ENCODE data around the gene PI4KB.

Gene PI4KB

DNA sequence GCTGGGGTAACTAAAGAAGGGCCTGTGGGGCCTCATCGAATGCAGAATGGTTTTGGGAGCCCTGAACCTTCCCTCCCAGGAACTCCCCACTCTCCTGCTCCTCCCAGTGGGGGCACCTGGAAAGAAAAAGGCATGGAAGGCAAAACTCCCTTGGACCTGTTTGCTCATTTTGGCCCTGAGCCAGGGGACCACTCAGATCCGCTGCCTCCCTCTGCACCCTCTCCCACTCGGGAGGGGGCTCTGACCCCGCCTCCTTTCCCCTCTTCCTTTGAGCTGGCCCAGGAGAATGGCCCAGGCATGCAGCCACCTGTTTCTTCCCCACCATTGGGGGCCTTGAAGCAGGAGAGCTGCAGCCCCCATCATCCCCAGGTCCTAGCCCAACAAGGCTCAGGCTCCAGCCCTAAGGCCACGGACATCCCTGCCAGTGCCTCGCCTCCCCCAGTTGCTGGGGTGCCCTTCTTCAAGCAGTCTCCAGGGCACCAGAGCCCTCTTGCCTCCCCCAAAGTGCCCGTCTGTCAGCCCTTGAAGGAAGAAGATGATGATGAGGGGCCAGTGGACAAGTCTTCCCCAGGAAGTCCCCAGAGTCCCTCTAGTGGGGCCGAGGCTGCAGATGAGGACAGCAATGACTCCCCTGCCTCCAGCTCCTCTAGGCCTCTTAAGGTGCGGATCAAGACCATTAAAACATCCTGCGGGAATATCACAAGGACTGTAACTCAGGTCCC is 40.4 kb downstream of the PI4KB start:
- H2BK5ac ChIP-seq (ENCODE audit: low read depth, low read length, poor library complexity), result no peak overlapping the region
- no peak overlapping the region for H2BK12ac ChIP-seq (ENCODE audit: low read length)
- peaks cover 12% of the 10 kb centered on the region for H3K79me2 ChIP-seq (ENCODE audit: control insufficient read depth, insufficient read depth, low read length, poor library complexity)
- H3K4me1 ChIP-seq (ENCODE audit: control insufficient read depth in 1 of 2, insufficient read depth in 2 of 2, low read length in 2 of 2), result peaks cover 3 to 12% of the 10 kb centered on the region in 2 experiments
- H3K4ac ChIP-seq (ENCODE audit: low read depth, low read length), result no peak overlapping the region
- H3K23ac ChIP-seq (ENCODE audit: low read length), result no peak overlapping the region
- WGBS (ENCODE audit: extremely low coverage, insufficient coverage, insufficient read length), result no CpG with 5 or more reads among the region's 10 CpGs
- H3K18ac ChIP-seq (ENCODE audit: low read length), result no peak overlapping the region
- no peak for DNase-seq
- H2AK5ac ChIP-seq (ENCODE audit: low read length), result no peak overlapping the region
- no peak overlapping the region for H4K12ac ChIP-seq (ENCODE audit: low read depth, low read length)
- no peak overlapping the region for H2AFZ ChIP-seq (ENCODE audit: insufficient read depth, low read length, poor library complexity)
- no peak overlapping the region for H4K8ac ChIP-seq (ENCODE audit: low read depth, low read length)
- H3K27ac ChIP-seq (ENCODE audit: low read depth, low read length), result no peak overlapping the region
- no peak overlapping the region for H4K91ac ChIP-seq (ENCODE audit: low read depth, low read length)
- no peak overlapping the region for H3K4me2 ChIP-seq (ENCODE audit: low read length)
- H3K27me3 ChIP-seq (ENCODE audit: insufficient read depth, low read length), result no peaks in the 10 kb centered on the region
- H3K9ac ChIP-seq (ENCODE audit: low read length), result no peak overlapping the region
- H3K79me1 ChIP-seq (ENCODE audit: low read length), result peaks cover 10% of the 10 kb centered on the region
- no peak overlapping the region for H3K14ac ChIP-seq (ENCODE audit: low read length)
- no peak overlapping the region for H3K4me3 ChIP-seq (ENCODE audit: low read depth, low read length)
- no peak overlapping the region for H2BK120ac ChIP-seq (ENCODE audit: insufficient read depth, low read length, poor library complexity)
- no peaks in the 10 kb centered on the region for H3K9me3 ChIP-seq (ENCODE audit: insufficient read depth, low read depth, low read length)
- H3K36me3 ChIP-seq (ENCODE audit: control insufficient read depth in 1 of 2, insufficient read depth in 2 of 2, low read length in 2 of 2), result peaks cover 56 to 60% of the 10 kb centered on the region in 2 experiments

DNA sequence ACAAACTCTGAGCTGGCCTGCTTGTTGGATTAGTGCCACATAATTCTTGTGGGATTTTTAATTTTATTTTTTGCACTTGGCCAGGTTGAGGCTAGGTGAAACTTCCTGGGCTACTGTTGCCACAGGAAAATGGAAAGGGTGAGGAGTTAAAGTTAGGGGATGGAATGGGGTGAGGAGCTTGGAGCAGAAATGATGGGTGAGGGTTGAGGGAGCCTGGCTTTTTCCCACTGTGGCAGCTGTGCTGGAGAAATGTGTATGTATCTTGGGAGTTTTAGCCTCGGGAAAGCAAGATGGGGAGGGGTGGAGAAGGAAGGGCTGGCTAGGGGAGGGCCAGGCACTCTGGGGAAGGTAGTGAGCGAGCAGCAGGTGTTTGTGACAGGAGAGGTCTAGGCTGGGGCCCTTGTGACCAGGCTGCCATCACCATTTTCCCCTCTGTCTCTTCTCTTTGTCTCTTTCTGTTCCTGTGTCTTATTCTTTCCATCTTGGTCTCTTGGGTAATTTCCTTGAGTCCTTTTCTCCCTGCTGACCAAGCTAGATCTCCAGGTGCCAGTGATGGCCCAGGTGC is 43.1 kb downstream of the PI4KB start:
- H2BK5ac ChIP-seq (ENCODE audit: low read depth, low read length, poor library complexity), result no peak overlapping the region
- H3K9ac ChIP-seq (ENCODE audit: low read length), result peak overlapping the region; percentile 2
- no peak overlapping the region for H4K91ac ChIP-seq (ENCODE audit: low read depth, low read length)
- no peak overlapping the region for H3K14ac ChIP-seq (ENCODE audit: low read length)
- H3K9me3 ChIP-seq (ENCODE audit: insufficient read depth, low read depth, low read length), result no peaks in the 10 kb centered on the region
- peaks cover 15% of the 10 kb centered on the region for H3K79me2 ChIP-seq (ENCODE audit: control insufficient read depth, insufficient read depth, low read length, poor library complexity)
- H3K4me2 ChIP-seq (ENCODE audit: low read length), result peak overlapping the region; percentile 72
- DNase-seq, result no peak
- H3K4me3 ChIP-seq (ENCODE audit: low read depth, low read length), result no peak overlapping the region
- no peak overlapping the region for H3K4ac ChIP-seq (ENCODE audit: low read depth, low read length)
- H3K36me3 ChIP-seq (ENCODE audit: control insufficient read depth in 1 of 2, insufficient read depth in 2 of 2, low read length in 2 of 2), result peaks cover 33 to 37% of the 10 kb centered on the region in 2 experiments
- H2AK5ac ChIP-seq (ENCODE audit: low read length), result no peak overlapping the region
- H3K23ac ChIP-seq (ENCODE audit: low read length), result no peak overlapping the region
- no peak overlapping the region for H3K18ac ChIP-seq (ENCODE audit: low read length)
- H4K8ac ChIP-seq (ENCODE audit: low read depth, low read length), result no peak overlapping the region
- H2AFZ ChIP-seq (ENCODE audit: insufficient read depth, low read length, poor library complexity), result no peak overlapping the region
- H3K79me1 ChIP-seq (ENCODE audit: low read length), result peaks cover 15% of the 10 kb centered on the region
- H3K27ac ChIP-seq (ENCODE audit: low read depth, low read length), result no peak overlapping the region
- H2BK12ac ChIP-seq (ENCODE audit: low read length), result no peak overlapping the region
- no CpG with 5 or more reads among the region's 2 CpGs for WGBS (ENCODE audit: extremely low coverage, insufficient coverage, insufficient read length)
- no peaks in the 10 kb centered on the region for H3K27me3 ChIP-seq (ENCODE audit: insufficient read depth, low read length)
- H2BK120ac ChIP-seq (ENCODE audit: insufficient read depth, low read length, poor library complexity), result no peak overlapping the region
- peaks cover 5 to 13% of the 10 kb centered on the region in 2 experiments for H3K4me1 ChIP-seq (ENCODE audit: control insufficient read depth in 1 of 2, insufficient read depth in 2 of 2, low read length in 2 of 2)
- no peak overlapping the region for H4K12ac ChIP-seq (ENCODE audit: low read depth, low read length)

DNA sequence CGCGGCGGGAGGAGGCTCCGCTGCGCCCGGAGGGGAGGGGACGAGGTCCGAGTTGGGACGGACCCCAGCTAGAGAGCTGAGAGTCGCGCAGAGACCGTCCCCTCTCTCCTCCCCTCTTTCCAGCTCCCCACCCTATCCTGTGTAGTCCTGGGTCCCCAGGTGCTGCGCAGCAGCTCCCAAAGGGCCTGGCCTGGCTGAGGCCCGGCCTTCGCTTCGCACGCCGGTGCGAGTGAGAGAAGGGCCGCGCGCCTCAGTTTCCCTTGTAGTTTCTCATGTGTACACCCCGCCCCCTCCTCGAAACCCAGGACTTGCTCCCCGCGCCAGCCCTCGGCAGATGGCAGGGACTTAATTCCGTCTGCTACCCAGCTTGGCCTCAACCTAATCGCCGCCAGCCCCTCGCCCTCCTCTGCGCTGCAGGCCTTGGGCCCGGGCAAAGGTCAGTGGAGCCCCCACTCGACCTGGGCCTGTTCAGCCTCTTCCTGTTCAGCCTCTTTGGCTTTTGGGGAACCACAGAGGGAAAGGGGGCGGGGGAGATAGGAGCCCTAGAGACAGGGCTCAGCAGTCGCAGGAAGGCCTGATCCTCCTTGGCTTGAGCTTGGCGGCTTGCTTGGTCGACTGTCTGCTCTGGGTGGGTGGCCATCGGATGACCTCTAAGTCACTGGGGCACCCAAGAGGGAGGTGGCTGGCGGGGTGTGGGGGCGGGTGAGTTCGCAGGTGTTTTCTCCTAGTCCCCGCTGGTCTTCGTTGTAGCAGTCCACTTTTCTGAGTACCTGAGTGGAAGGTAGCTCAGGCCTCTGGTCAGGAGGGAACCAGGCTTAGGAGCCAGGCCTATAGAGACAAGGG is 44.1 kb downstream of the PI4KB start:
- peak overlapping the region; percentile 72 for H3K4me2 ChIP-seq (ENCODE audit: low read length)
- peak overlapping the region; percentile 62 for H3K18ac ChIP-seq (ENCODE audit: low read length)
- no peak overlapping the region for H3K23ac ChIP-seq (ENCODE audit: low read length)
- H3K14ac ChIP-seq (ENCODE audit: low read length), result peak overlapping the region; percentile 90
- peaks cover 5 to 13% of the 10 kb centered on the region in 2 experiments for H3K4me1 ChIP-seq (ENCODE audit: control insufficient read depth in 1 of 2, insufficient read depth in 2 of 2, low read length in 2 of 2)
- WGBS (ENCODE audit: extremely low coverage, insufficient coverage, insufficient read length), result no CpG with 5 or more reads among the region's 44 CpGs
- H3K79me2 ChIP-seq (ENCODE audit: control insufficient read depth, insufficient read depth, low read length, poor library complexity), result peaks cover 15% of the 10 kb centered on the region
- peak overlapping the region; percentile 85 for H3K4me3 ChIP-seq (ENCODE audit: low read depth, low read length)
- peak overlapping the region; percentile 91 for H3K27ac ChIP-seq (ENCODE audit: low read depth, low read length)
- peak overlapping the region; percentile 88 for H4K12ac ChIP-seq (ENCODE audit: low read depth, low read length)
- peak overlapping the region; percentile 96 for H3K4ac ChIP-seq (ENCODE audit: low read depth, low read length)
- H2AFZ ChIP-seq (ENCODE audit: insufficient read depth, low read length, poor library complexity), result peak overlapping the region; percentile 92
- peaks cover 23 to 27% of the 10 kb centered on the region in 2 experiments for H3K36me3 ChIP-seq (ENCODE audit: control insufficient read depth in 1 of 2, insufficient read depth in 2 of 2, low read length in 2 of 2)
- H2BK5ac ChIP-seq (ENCODE audit: low read depth, low read length, poor library complexity), result peak overlapping the region; percentile 63
- H3K9me3 ChIP-seq (ENCODE audit: insufficient read depth, low read depth, low read length), result no peaks in the 10 kb centered on the region
- peak overlapping the region; percentile 85 for H3K9ac ChIP-seq (ENCODE audit: low read length)
- H4K91ac ChIP-seq (ENCODE audit: low read depth, low read length), result peak overlapping the region; percentile 92
- peaks cover 15% of the 10 kb centered on the region for H3K79me1 ChIP-seq (ENCODE audit: low read length)
- no peaks in the 10 kb centered on the region for H3K27me3 ChIP-seq (ENCODE audit: insufficient read depth, low read length)
- peak overlapping the region; percentile 70 for H2BK120ac ChIP-seq (ENCODE audit: insufficient read depth, low read length, poor library complexity)
- H2AK5ac ChIP-seq (ENCODE audit: low read length), result peak overlapping the region; percentile 89
- peak overlapping the region; percentile 84 for H4K8ac ChIP-seq (ENCODE audit: low read depth, low read length)
- H2BK12ac ChIP-seq (ENCODE audit: low read length), result no peak overlapping the region
- peak in 1 of 2 donors; percentile 18 for DNase-seq

Measured in trophoblast cell (in vitro differentiated cells and primary cell).